ENCODE measurements around the gene DPYSL3. TPM values are rescaled to one million over a fixed set of nuclear protein-coding genes. Genes with fewer than 3 reads are reported as not detected.

The DPYSL3 gene
- total and polyA plus RNA-seq, 12 donors: 3.5 to 49.7 (median 13.1) TPM

- Histone ChIP-seq H3K4me1 (replicated peaks in 1 of 2) (no peaks in the 10 kb centered on the region), H3K36me3 (replicated peaks in 1 of 2) (no peaks in the 10 kb centered on the region), H3K4me3 (no peak overlapping the region), H3K27me3 (no peaks in the 10 kb centered on the region), H3K9me3 (replicated peaks in 1 of 3) (no peaks in the 10 kb centered on the region), H3K27ac (no peak overlapping the region)
- intact Hi-C loops (cut with DNase I): no loop called here
- no peak for TF ChIP-seq POLR2A (IDR thresholded peaks at IDR 0.05)
- TF ChIP-seq, protein P1, sequence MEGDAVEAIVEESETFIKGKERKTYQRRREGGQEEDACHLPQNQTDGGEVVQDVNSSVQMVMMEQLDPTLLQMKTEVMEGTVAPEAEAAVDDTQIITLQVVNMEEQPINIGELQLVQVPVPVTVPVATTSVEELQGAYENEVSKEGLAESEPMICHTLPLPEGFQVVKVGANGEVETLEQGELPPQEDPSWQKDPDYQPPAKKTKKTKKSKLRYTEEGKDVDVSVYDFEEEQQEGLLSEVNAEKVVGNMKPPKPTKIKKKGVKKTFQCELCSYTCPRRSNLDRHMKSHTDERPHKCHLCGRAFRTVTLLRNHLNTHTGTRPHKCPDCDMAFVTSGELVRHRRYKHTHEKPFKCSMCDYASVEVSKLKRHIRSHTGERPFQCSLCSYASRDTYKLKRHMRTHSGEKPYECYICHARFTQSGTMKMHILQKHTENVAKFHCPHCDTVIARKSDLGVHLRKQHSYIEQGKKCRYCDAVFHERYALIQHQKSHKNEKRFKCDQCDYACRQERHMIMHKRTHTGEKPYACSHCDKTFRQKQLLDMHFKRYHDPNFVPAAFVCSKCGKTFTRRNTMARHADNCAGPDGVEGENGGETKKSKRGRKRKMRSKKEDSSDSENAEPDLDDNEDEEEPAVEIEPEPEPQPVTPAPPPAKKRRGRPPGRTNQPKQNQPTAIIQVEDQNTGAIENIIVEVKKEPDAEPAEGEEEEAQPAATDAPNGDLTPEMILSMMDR (IDR thresholded peaks at IDR 0.05): no peak
- 78 to 95% (median 93%) methylated on average over 1 to 2 of the region's 2 CpGs for WGBS, 4 donors
- no peak for DNase-seq
Measured at GRCh38 chr5:147359581-147359980, 150.3 kb downstream of the DPYSL3 start.

DNA sequence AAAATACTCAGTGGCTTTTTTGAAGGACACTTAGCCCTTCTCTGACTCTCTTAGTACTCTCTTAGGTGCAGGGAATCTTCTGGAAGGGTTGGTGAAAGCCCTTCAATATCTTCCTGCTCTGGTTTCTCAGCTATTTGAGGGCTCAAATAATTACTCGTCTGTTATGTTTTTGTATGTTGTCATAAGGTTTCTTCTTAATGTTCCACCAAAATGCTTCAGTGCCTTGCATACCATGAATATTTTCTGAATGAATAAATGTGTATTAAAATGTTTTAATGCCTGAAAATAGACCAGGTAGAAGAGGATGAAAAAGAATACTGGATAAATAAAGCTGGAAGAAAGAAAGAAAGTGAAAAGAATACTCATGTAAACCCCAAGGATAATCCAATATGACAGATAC is 150.8 kb downstream of the DPYSL3 start:
- Histone ChIP-seq H3K27me3 (no peaks in the 10 kb centered on the region), H3K4me3 (no peak overlapping the region), H3K9me3 (replicated peaks in 1 of 3) (no peaks in the 10 kb centered on the region), H3K36me3 (replicated peaks in 1 of 2) (no peaks in the 10 kb centered on the region), H3K27ac (no peak overlapping the region), H3K4me1 (replicated peaks in 1 of 2) (no peaks in the 10 kb centered on the region)
- DNase-seq: no peak
- intact Hi-C loops (cut with DNase I): no loop called here
- WGBS, 4 donors: 61 to 78% (median 74%) methylated on average over 1 of the region's 1 CpG
- TF ChIP-seq POLR2A (IDR thresholded peaks at IDR 0.05): no peak

- H3K4me3 ChIP-seq: no peak overlapping the region
- no peak overlapping the region for H3K27ac ChIP-seq
- H3K9me3 ChIP-seq (replicated peaks in 1 of 3): no peaks in the 10 kb centered on the region
- H3K36me3 ChIP-seq (replicated peaks in 1 of 2): no peaks in the 10 kb centered on the region
- intact Hi-C loops (cut with DNase I): no loop called here
- TF ChIP-seq, protein P1 (IDR thresholded peaks at IDR 0.05): no peak
- no peak for TF ChIP-seq POLR2A (IDR thresholded peaks at IDR 0.05)
- WGBS, 4 donors: 56 to 91% (median 85%) methylated on average over 2 of the region's 2 CpGs
- no peak for DNase-seq
- no peaks in the 10 kb centered on the region for H3K27me3 ChIP-seq
- no peaks in the 10 kb centered on the region for H3K4me1 ChIP-seq (replicated peaks in 1 of 2)
Measured at GRCh38 chr5:147349241-147349640, 160.6 kb downstream of the DPYSL3 start.

DNA sequence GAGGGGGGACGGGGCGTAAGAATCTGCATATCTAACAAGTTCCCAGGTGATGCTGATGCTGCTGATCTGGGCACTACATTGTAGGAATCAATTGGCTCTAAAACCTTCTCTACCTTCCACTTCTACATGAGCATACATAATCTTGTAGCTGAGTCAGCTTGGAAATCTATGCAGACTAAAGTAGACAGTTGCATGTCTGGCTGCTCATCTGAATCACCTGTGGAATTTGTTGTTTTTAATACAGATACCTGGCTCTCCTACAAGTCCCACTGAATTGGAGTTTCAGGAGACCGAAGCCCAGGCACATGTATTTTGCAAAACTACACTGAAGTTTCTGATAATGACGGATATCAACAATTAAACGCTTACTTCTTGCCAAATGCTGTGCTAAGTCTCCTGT is 161.4 kb downstream of the DPYSL3 start:
- DNase-seq: no peak
- no peak overlapping the region for H3K27ac ChIP-seq
- TF ChIP-seq, protein P1 (IDR thresholded peaks at IDR 0.05): no peak
- no peak for TF ChIP-seq POLR2A (IDR thresholded peaks at IDR 0.05)
- no peaks in the 10 kb centered on the region for H3K36me3 ChIP-seq (replicated peaks in 1 of 2)
- H3K9me3 ChIP-seq (replicated peaks in 1 of 3): no peaks in the 10 kb centered on the region
- intact Hi-C loops (cut with DNase I): no loop called here
- H3K27me3 ChIP-seq: no peaks in the 10 kb centered on the region
- WGBS, 4 donors: 94 to 98% (median 97%) methylated on average over 5 of the region's 5 CpGs
- no peak overlapping the region for H3K4me3 ChIP-seq
- H3K4me1 ChIP-seq (replicated peaks in 1 of 2): no peaks in the 10 kb centered on the region

GRCh38 chr5:147348046-147348445 is 161.8 kb downstream of the DPYSL3 start:
- H3K27me3 ChIP-seq: no peaks in the 10 kb centered on the region
- intact Hi-C loops (cut with DNase I): no loop called here
- H3K4me1 ChIP-seq (replicated peaks in 1 of 2): no peaks in the 10 kb centered on the region
- no peak overlapping the region for H3K4me3 ChIP-seq
- H3K27ac ChIP-seq: no peak overlapping the region
- no peaks in the 10 kb centered on the region for H3K36me3 ChIP-seq (replicated peaks in 1 of 2)
- DNase-seq: no peak
- WGBS, 4 donors: 82 to 95% (median 91%) methylated on average over 2 of the region's 2 CpGs
- H3K9me3 ChIP-seq (replicated peaks in 1 of 3): no peaks in the 10 kb centered on the region
- TF ChIP-seq, protein P1 (IDR thresholded peaks at IDR 0.05): no peak
- TF ChIP-seq POLR2A (IDR thresholded peaks at IDR 0.05): no peak
